GM18520 (cell line): ENCODE measurements around the gene UROD.

Experiments
- ATAC-seq: cut with Tn5 transposase; IDR thresholded peaks from one replicate; pipeline ENCODE4 v1.9.1; 2021; ENCODE audit not compliant: unreplicated experiment

Gene UROD

GRCh38 chr1:45008076-45008475 is 4.0 kb upstream of the UROD start:
- no peak for ATAC-seq

- ATAC-seq: no peak
Measured at GRCh38 chr1:45008516-45008915, 3.5 kb upstream of the UROD start.

GRCh38 chr1:45009296-45009865 is 2.7 kb upstream of the UROD start:
- no peak for ATAC-seq

- ATAC-seq: no peak
Measured at GRCh38 chr1:45009956-45010854, 1.8 kb upstream of the UROD start.

GRCh38 chr1:45010855-45011811 is 921 bp upstream of the UROD start, which contains the start of gene HECTD3:
TSS of gene HECTD3 (minus strand) at chr1:45011324. CDS start at chr1:45011257, 67 bp downstream.
- peak; percentile 40 for ATAC-seq

GRCh38 chr1:45012639-45013278 is 705 bp downstream of the UROD start:
- ATAC-seq: no peak

- ATAC-seq: no peak
Measured at GRCh38 chr1:45013551-45014209, 1.6 kb downstream of the UROD start.

- ATAC-seq: no peak
Measured at GRCh38 chr1:45014321-45015028, 2.4 kb downstream of the UROD start.

- no peak for ATAC-seq
Measured at GRCh38 chr1:45015683-45016082, 3.6 kb downstream of the UROD start.

GRCh38 chr1:45016090-45016697 is 4.1 kb downstream of the UROD start:
- no peak for ATAC-seq

- no peak for ATAC-seq
Measured at GRCh38 chr1:45016767-45017166, 4.7 kb downstream of the UROD start.

- no peak for ATAC-seq
Measured at GRCh38 chr1:45018599-45019230, 6.7 kb downstream of the UROD start.

- no peak for ATAC-seq
Measured at GRCh38 chr1:45023663-45024062, 11.6 kb downstream of the UROD start.

GRCh38 chr1:45026446-45026845 is 14.4 kb downstream of the UROD start:
- no peak for ATAC-seq

- no peak for ATAC-seq
Measured at GRCh38 chr1:45032837-45033236, 20.8 kb downstream of the UROD start.

GRCh38 chr1:45033356-45033755 is 21.3 kb downstream of the UROD start:
- ATAC-seq: no peak

GRCh38 chr1:45035631-45036301 is 23.7 kb downstream of the UROD start:
- no peak for ATAC-seq

- no peak for ATAC-seq
Measured at GRCh38 chr1:45037456-45037855, 25.4 kb downstream of the UROD start.
